GM18520 (cell line): ENCODE data around the gene PIK3CA.
"Not testable (repeated sequence)": the region's sequence is repeated elsewhere in the genome, so short reads cannot be mapped to it uniquely, and the experiment has no call there.

Experiments used
- ATAC-seq: cut with Tn5 transposase; IDR thresholded peaks from one replicate; pipeline ENCODE4 v1.9.1; 2021; ENCODE audit not compliant: unreplicated experiment

Gene PIK3CA

DNA sequence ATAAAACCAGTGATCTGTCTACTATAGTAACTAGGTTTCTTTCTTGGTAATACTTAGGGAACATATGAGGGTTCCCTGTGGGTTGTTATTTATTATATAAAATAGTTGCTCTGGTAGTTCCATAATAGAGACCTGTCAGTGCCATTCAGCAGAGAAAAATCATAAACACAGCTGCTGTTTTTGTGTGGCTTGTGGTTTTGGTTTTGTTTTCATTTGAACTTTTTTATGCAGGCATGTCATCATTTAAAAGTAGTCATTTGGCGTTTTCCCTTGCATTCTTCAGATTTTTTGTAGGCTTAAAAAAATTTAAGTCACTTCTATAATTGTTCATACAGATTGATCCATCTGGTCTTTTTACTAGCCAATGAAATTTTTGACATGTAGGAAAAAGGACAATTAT is 47.9 kb downstream of the PIK3CA start:
- peak; percentile 87 for ATAC-seq

DNA sequence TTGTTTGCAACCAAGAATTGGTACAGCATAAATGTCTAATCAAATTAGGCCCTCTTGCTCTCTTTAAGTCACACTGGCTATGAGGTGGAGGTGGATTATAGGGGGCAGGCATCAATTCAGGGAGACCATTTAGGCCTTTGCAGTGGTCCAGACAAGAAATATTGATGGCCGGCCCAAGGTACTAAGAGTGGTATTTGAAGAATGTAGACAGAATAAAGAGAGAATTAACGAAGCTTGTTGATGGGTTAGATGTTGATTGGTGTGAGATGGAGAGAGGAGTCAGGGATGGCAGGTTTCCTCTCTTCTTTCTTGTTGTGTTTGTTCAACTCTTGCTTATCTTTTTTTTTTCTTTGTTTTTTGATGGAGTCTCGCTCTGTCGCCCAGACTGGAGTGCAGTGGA is 48.5 kb downstream of the PIK3CA start:
- no peak for ATAC-seq

DNA sequence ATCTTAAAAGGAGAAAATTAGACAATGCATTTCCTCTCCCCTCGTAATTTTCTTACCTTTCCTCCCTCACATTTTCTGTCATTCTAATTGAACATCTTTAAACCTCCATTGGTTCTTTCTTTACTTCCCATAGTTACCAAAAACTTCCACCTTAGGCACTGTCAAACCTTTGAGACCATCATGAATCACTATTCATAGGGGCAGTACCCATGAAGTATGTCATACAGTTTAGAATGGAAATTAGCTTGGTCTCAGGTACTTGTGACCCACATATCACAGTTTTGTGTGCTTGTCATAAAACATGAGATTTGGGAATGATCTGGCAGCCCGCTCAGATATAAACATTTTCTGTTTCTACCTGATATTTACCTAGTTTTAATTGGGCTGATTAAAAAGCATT is 52.6 kb downstream of the PIK3CA start:
- ATAC-seq = no peak

- ATAC-seq = not testable (repeated sequence)
These were observed 67.4 kb downstream of the PIK3CA start for GRCh38 chr3:179215550-179215949.

GRCh38 chr3:179218213-179218612 is 70.1 kb downstream of the PIK3CA start:
- ATAC-seq = not testable (repeated sequence)

GRCh38 chr3:179223548-179223947 is 75.4 kb downstream of the PIK3CA start:
- ATAC-seq = no peak

- ATAC-seq = no peak
These were observed 76.4 kb downstream of the PIK3CA start for GRCh38 chr3:179224584-179224983.

DNA sequence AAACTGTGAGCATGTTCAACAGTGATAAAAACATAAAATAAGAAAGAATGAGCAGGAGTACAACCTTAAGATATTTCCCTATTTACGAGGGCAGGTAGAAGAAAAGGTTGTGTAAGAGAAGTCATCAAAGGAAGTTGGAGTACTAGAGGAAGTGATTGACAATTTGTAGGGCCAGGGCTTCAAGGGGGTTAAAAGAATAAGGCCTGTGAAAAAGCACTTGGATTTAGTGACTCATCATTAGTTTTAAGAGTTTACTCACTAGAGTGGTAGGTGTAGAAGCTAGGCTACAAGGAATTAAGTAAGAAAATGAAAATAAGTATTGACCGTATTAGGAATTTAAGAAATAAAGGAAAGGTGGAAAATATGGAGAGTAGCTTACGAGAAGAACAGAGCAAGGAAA is 79.2 kb downstream of the PIK3CA start:
- ATAC-seq = no peak

DNA sequence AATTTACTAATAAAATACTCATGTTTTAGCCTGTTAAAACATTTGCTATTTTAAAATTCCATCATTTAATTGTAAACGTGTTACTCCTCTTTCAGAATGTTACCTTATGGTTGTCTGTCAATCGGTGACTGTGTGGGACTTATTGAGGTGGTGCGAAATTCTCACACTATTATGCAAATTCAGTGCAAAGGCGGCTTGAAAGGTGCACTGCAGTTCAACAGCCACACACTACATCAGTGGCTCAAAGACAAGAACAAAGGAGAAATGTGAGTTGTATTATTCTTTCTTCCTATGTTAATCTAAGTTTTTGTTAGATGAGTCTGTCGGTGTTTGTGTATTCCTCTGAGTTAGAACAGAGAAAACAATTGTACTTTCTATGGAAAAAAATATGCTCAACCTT is 81.0 kb downstream of the PIK3CA start:
- no peak for ATAC-seq

DNA sequence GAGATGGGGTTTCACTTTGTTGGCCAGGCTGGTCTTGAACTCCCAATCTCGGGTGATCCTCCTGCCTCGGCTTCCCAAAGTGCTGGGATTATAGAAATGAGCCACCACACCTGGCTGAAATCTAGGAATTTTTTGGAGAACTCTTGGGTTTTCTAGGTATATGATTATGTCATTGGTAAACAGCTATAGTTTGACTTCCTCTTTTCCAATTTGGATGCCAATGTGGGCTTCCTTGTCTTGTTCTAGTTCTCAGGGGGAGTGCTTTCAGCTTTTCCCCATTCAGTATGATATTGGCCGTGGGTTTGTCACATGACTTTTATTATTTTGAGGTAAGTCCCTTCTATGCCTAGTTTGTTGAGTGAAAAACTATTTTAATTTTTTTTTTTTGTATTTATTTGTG is 84.9 kb downstream of the PIK3CA start:
- ATAC-seq = no peak

DNA sequence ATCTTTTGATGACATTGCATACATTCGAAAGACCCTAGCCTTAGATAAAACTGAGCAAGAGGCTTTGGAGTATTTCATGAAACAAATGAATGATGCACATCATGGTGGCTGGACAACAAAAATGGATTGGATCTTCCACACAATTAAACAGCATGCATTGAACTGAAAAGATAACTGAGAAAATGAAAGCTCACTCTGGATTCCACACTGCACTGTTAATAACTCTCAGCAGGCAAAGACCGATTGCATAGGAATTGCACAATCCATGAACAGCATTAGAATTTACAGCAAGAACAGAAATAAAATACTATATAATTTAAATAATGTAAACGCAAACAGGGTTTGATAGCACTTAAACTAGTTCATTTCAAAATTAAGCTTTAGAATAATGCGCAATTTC is 86.0 kb downstream of the PIK3CA start:
- ATAC-seq = no peak

- peak; percentile 44 for ATAC-seq
These were observed 88.6 kb downstream of the PIK3CA start for GRCh38 chr3:179236669-179237301.

- not testable (repeated sequence) for ATAC-seq
These were observed 92.1 kb downstream of the PIK3CA start for GRCh38 chr3:179240299-179240698.

- ATAC-seq = not testable (repeated sequence)
These were observed 94.7 kb downstream of the PIK3CA start for GRCh38 chr3:179242859-179243258.

GRCh38 chr3:179244878-179245277 is 96.7 kb downstream of the PIK3CA start:
- no peak for ATAC-seq

DNA sequence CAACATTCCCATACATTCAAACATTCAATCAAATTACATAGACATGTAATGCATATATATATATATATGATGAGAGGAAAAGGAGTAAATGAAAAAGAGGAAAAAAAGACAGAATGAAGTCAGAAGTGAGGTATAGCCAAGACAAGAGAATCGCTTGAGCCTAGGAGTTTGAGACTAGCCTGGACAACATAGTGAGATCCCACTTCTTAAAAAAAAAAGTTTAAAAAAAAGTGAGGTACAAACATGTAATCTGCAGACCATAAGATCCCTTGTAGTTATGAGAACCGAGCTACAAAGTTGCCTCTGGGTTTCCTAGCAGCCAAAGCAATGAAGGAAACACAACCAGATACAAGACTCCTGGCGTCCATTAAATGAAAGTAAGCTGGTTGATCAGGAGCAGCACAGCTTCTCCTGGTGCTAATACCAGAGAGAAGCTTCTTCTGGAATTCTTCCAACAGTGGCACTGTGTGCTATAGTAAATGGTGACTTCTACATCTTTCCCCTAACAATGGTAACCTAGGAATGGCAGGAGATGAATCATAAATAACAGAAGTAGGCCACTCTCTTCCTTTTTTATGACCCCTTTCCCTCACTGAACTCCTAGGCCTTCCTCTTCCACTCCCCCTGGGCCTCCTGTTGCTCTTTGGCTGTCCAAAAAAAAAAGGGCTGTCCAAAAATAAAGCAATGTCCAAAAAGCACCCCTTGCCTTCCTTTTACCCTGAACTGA is 99.3 kb downstream of the PIK3CA start:
- no peak for ATAC-seq

DNA sequence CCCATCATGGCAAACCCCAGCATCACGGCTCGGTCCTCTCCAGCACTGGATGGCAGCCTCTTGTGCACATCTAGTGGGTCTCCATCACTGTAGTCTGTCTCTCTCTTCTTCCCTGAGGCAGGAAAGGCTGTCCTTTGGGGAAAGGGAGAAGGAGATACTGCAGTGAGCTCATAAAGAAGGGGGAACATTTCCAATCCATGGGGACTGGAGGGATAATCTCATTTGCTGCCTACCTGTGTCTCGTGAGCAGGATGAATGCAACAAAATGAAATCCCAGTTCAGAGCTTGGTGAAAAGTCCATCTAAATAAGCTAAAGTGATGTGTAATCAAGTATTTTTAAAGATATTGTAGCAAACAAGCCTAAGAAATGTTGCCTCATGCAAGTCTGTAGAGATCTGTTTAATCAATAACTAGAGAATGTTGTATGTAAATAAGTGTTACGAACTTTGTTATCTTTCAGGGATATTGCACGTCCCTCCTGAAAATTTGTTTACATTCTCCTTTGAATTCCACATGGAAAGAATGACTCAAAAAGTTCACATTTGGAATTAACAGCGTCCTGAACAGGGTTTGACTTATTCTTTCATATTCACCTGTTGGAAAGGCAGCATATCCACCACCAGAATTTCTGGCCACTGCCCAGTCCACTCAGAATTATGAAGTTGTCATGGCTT is 102.8 kb downstream of the PIK3CA start, which contains the start of gene KCNMB3:
KCNMB3 (minus strand) TSS at position 312 of the 674 bp plus-strand sequence; CDS start at position 188, 124 bp downstream.
- ATAC-seq = no peak

DNA sequence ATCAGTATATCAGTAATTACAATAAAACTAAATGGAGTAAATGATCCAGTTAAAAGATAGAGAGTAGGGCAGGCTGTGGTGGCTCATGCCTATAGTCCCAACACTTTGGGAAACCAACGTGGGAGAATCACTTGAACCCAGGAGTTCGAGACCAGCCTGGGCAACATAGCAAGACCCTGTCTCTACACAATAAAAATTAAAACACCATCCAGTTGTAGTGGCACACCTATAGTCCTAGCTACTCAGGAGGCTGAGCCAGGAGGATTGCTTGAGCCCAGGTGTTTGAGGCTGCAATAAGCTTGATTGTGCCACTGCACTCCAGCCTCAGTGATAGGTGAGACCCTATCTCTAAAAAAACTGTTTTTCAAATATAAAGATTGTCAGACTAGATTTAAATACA is 108.7 kb downstream of the PIK3CA start:
- ATAC-seq = no peak

DNA sequence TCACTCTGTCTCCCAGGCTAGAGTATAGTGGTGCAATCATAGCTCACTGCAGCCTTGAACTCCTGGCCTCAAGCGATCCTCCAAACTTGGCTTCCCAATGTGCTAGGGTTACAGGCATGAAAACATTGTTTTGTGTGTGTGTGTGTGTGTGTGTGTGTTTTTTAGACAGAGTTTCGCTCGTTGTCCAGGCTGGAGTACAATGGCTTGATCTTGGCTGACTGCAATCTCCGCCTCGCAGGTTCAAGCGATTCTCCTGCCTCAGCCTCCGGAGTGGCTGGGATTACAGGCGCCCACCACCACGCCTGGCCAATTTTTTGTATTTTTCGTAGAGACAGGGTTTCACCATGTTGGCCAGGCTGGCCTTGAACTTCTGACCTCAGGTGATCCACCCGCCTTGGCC is 109.6 kb downstream of the PIK3CA start:
- ATAC-seq = not testable (repeated sequence)

DNA sequence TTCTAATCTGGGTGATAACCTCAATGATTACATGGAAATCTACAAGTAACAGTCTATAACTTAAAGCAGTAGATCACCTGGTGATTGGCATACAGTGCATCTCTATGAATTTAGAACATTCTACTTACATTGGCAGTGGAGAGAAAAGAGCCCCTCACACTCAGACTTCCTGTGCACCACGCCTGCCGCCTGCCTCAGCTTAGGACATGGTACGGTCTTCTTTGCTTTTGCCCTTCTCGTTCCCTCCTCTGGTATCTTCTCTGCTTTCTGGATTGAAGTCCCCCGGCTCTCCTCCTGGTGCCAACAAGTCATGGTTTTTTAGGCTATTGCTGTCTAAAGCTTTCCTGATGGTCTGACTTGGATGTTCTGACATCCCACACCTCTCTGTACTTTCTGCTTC is 110.7 kb downstream of the PIK3CA start:
- ATAC-seq = no peak

- not testable (repeated sequence) for ATAC-seq
These were observed 112.0 kb downstream of the PIK3CA start for GRCh38 chr3:179259959-179260756.
